Measurements from ENCODE around the gene C9orf50.

GRCh38 chr9:129667378-129667777, 46.5 kb upstream of the C9orf50 start:
- TF ChIP-seq CTCF (IDR thresholded peaks at IDR 0.05; ENCODE audit: insufficient read depth, low read length, poor library complexity, severe bottlenecking) (no peak), EZH2phosphoT487 (conservative IDR thresholded peaks at IDR 0.05; ENCODE audit: low read length) (no peak)

All from SU-DHL-6 (cell line).